SKM-1 (cell line): Measurements from ENCODE around the gene ZDHHC14.
"Not testable (repeated sequence)": the region's sequence is repeated elsewhere in the genome, so short reads cannot be mapped to it uniquely, and the experiment has no call there.

Experiments
- DNase-seq: peaks from one replicate; lab custom pipeline; 2025; ENCODE audit not compliant: unreplicated experiment; lab: John Stamatoyannopoulos, UW

ZDHHC14 gene

GRCh38 chr6:157548635-157549467, 167.9 kb downstream of the ZDHHC14 start:
- no peak for DNase-seq

- DNase-seq = no peak
Measured at GRCh38 chr6:157549468-157549745, 168.4 kb downstream of the ZDHHC14 start.

DNA sequence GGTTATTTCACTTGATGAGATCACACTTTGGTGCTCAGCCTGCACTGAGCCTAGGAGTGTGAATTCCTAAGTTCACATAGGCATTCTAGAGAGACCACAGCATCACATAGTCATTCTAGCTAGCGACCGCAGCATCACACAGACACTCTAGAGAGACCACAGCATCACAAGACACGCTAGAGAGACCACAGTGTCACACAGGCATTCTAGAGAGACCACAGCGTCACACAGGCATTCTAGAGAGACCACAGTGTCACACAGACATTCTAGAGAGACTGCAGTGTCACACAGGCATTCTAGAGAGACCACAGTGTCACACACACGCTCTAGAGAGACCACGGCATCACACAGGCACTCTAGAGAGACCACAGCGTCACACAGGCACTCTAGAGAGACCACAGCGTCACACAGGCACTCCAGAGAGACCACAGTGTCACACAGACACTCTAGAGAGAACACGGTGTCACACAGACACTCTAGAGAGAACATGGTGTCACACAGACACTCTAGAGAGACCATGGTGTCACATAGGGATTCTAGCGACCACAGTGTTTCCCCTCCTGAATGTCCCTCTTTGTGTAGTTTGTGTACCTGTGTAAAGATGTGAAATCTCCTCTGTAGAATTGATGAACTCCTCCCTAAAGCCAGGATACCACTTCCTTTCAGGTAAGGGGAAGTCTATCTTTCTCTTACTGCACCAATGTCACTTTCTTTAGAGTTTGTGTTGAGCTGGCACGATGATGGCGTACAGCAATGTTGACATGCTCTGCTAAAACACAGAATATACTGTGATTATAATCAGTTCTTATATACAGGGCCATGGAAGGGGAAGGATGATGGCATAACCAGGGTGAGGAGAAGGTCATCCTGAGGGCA, 169.4 kb downstream of the ZDHHC14 start:
- DNase-seq = no peak

DNA sequence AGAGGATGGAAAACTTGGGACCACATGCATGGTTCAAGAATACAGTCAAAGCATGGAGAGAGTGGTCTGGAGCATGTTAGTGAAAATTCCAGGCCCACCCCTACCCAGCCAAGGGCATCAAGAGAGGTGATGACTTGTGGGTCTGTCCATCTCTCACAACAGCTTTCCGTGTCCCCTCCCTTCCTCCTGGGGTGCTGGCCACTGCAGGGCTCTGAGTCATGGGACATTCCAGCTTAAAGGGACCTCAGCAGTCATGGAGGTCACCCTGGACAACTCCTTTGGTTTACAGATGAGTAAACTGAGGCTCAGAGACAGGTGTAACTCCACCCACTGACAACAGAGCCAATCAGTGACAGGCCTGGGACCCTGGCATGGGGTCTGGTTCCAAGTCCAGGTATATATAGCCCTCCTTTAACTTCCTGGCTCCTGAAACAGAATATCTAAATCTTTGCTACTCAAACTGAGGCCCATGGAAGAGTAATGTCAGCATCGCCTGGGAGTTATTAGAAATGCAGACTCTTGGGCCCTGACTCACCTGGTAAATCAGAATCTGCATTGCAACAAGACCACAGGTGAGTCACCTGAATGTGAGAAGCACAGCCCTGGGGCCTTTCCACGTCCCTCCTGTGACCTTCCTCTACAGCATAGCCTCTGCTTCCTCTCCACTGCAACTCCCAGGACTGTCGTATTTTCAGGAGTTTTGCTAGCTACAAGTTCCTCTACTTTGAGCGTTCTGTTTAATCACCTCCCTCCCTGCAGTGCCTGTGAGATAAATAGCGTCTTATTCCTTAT, 170.2 kb downstream of the ZDHHC14 start:
- no peak for DNase-seq

GRCh38 chr6:157552081-157552747, 171.2 kb downstream of the ZDHHC14 start:
- no peak for DNase-seq

- DNase-seq = no peak
Measured at GRCh38 chr6:157552820-157553485, 172.0 kb downstream of the ZDHHC14 start.

DNA sequence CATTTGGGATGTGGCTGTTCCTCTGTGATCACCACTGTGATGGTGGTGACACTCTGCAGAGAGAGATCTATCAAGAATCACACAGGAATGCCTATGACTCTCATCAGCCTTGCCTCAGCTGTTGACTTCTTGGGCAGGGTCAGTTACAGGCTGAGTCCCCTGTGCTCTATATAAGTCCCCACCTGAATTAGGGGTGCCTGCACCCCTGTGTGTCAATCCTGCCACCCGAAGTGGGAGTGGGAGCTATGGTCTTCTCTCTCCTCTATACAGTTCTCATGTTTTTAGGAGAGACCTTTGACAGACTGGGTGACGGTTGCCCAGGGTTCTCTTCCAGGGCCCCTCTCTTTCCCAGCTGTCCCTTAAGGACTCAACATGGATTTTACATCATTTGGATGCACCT, 173.8 kb downstream of the ZDHHC14 start:
- DNase-seq = no peak

GRCh38 chr6:157555455-157556143, 174.6 kb downstream of the ZDHHC14 start:
- DNase-seq = no peak

DNA sequence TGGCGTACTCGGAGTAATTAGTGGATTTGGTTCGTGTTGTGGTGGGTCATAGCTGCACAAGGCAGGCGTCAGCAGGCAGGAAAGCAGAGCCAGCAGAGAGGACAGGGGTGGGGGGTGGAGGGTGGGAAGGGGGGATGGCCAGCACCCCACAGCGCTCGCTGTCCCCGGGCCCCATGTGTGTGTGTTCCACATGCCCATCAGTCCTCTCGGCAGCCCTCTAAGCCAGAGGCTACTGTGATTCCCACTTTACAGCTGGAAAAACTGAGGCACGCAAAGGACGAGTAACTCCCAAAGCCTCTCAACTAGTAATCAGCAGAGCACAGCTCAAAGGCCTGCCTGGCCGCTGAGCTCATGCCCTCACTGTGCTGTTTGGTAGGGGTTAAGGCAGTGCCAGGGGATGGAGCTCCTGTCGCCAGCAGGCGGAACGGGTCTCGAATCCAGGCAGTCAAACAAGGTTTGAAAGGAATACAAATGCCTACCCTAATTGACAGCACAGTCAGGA, 175.2 kb downstream of the ZDHHC14 start:
- DNase-seq = no peak

- DNase-seq = no peak
Measured at GRCh38 chr6:157556671-157557430, 175.9 kb downstream of the ZDHHC14 start.

DNA sequence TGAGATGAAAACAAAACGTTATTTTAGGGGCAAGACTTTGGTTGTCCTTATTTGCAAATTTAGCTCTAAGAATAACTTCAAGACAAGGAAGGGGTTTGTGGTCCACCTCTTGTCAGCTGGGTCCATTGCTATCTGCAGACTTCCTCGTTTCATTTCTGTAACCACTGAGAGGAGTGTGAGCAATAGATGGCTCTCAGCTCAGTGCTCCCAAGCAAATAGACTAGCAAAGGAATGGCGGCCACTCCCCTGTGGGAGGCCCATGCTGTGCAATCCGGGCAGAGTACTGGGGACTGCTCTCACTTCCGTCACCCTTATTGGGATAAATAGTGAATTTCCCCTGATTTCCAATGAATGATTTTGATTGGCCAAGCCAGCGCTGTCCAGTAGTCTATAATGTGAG, 176.6 kb downstream of the ZDHHC14 start:
- no peak for DNase-seq

GRCh38 chr6:157558049-157558448, 177.1 kb downstream of the ZDHHC14 start:
- DNase-seq = no peak

GRCh38 chr6:157558487-157559200, 177.7 kb downstream of the ZDHHC14 start:
- no peak for DNase-seq

- no peak for DNase-seq
Measured at GRCh38 chr6:157559201-157559756, 178.3 kb downstream of the ZDHHC14 start.

DNA sequence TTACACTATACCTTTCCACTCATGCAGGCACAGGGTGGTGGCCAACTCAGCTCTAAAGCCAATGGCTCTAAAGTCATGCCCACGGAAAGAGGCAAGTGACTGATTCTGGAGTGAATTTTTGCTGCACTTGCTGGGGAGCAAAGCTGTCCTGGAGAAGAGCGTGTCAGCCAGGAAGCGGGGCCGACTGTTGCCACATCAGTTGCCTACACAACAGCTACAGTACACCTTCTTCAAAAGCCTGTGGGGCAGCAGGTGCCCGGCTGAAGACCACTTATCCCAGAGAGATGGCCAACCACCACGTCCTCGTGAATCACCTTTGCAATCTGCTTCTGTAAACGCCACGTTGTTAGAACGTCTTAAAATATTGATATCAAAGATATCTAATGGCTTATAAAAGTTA, 179.1 kb downstream of the ZDHHC14 start:
- not testable (repeated sequence) for DNase-seq

- DNase-seq = no peak
Measured at GRCh38 chr6:157560691-157561413, 179.9 kb downstream of the ZDHHC14 start.

GRCh38 chr6:157561414-157561790, 180.4 kb downstream of the ZDHHC14 start:
- DNase-seq = no peak
